Heart right ventricle (tissue), 16 donors: ENCODE data around the gene JUNB. TPM values are rescaled to one million over a fixed set of nuclear protein-coding genes. Genes with fewer than 3 reads are reported as not detected.
A peak's percentile ranks its signal among the peaks of the same experiment; 100 is the strongest.

Experiments used
- ATAC-seq, 8 donors: fragments of 200-7000 bp; cut with Tn5 transposase; one replicate each; pipeline ENCODE4 v1.9.1; 2020; ENCODE audit warnings: mild to moderate bottlenecking in 8 of 8, moderate library complexity in 8 of 8, moderate number of reproducible peaks in 1 of 8
- DNase-seq, 2 donors: peaks; one replicate each; pipeline ENCODE4 v3.0.0-alpha.2; 2020
- H3K27ac ChIP-seq, 10 donors: fragments of 200-600 bp; sonication (generic) in 2 of 10; one replicate each; pipeline versions ENCODE4 v1.5.0 to v1.8.0; 2020 to 2022; ENCODE audit warnings: mild to moderate bottlenecking in 3 of 10
- H3K27me3 ChIP-seq, 7 donors: fragments of 200-600 bp; one replicate each; pipeline ENCODE4 v1.8.0; 2021 to 2022; ENCODE audit warnings: mild to moderate bottlenecking in 2 of 7
- H3K36me3 ChIP-seq, 9 donors: fragments of 200-600 bp; sonication (generic) in 1 of 9; one replicate each; pipeline versions ENCODE4 v1.5.0 to v1.8.0; 2020 to 2022; ENCODE audit warnings: mild to moderate bottlenecking in 2 of 9
- H3K4me1 ChIP-seq, 9 donors: fragments of 200-600 bp; sonication (generic) in 1 of 9; one replicate each; pipeline versions ENCODE4 v1.5.0 to v1.8.0; 2020 to 2022; ENCODE audit warnings: mild to moderate bottlenecking in 4 of 9
- H3K4me3 ChIP-seq, 10 donors: fragments of 200-600 bp; sonication (generic) in 2 of 10; one replicate each; pipeline versions ENCODE4 v1.5.0 to v1.8.0; 2020 to 2022; ENCODE audit warnings: mild to moderate bottlenecking in 7 of 10, moderate library complexity in 2 of 10
- H3K9me3 ChIP-seq, 11 donors: fragments of 200-600 bp in 10 of 11; sonication (generic) in 2 of 11; one replicate each; pipeline versions ENCODE4 v1.5.0 to v1.8.0; 2013 to 2022; ENCODE audit warnings: mild to moderate bottlenecking in 2 of 11, control low read depth in 1 of 11, moderate library complexity in 1 of 11
- WGBS, 2 donors: extraction: QIAGEN DNeasy Blood & Tissue Kit; methylation state at CpG; one replicate each; pipeline ENCODE4 v1.1.7; 2013; ENCODE audit warnings: inconsistent platforms in 1 of 2; 5-methylcytosine and 5-hydroxymethylcytosine counted together
- intact Hi-C, 10 donors: fragments of 100-400 bp; cut with DNase I; formaldehyde crosslinking; loops; one replicate each; pipeline versions ENCODE4 v1.11.1 to v1.14.2; 2022
- polyA plus RNA-seq, 2 donors: library from polyadenylated mRNA; stranded (reverse); fragments of 200-250 nt; gene quantifications; one replicate each; pipeline ENCODE4 v1.2.3, GENCODE V29; 2013
- total RNA-seq, 10 donors: library from RNA; stranded (reverse); fragmentation: NEBNext Ultra II Directional in 3 of 10; extraction: Animal tissue kit (Norgen Biotek cat#: 25700) in 3 of 10; gene quantifications; one replicate each; pipeline versions ENCODE4 v1.2.1 to v1.2.4, GENCODE V29; 2021 to 2023
- TF ChIP-seq, protein P1 (sequence below), 9 donors: fragments of 200-600 bp; sonication (generic) in 2 of 9; IDR thresholded peaks; one replicate each; pipeline versions ENCODE4 v1.5.0 to v1.8.0; 2021 to 2022; ENCODE audit warnings: antibody characterized with exemption in 9 of 9, mild to moderate bottlenecking in 5 of 9, moderate library complexity in 1 of 9
- donor health status: Arrhythmogenic right ventricular cardiomyopathy.
- donor health status: ischemic (EF 13 %, LVEDD 7.1; RV severe dilation, severe dysfunction).
- donor health status: healthy with polysubstance abuse.
- donor health status: DM: no; HTN: yes; CAD: no.
- donor health status: DM: no; HTN: no; CAD: no.
- donor health status: ischemic (EF 25% LVEDD 6.9; RV normal size, moderate dysfunction).
- donor health status: ischemic (EF 25% LVEDD 5.7; RV mildly dilated, moderate dysfunction).
- donor health status: healthy.
- donor health status: DM: yes; HTN: yes; CAD: no.
- donor health status: Ischemic cardiomyopathy.
- donor health status: ischemic (EF 35%, LVEDD 5.7; RV mildly dilated, moderate dysfunction).
- donor health status: nonischemic (EF 11% LVEDD 7.7; RV severe dilation, severe dysfunction).
- donor health status: DM: yes; HTN: yes; CAD: no.
- donor health status: PGD.
- donor health status: ischemic (EF 29% LVEDD 5.4; RV normal size, mild dysfunction).
- donor health status: nonischemic (EF 23%, LVEDD 6.1; RV moderate dilation, normal function).

Gene JUNB
- total and polyA plus RNA-seq, 12 donors, result 22.4 to 247 (median 65.7) TPM

DNA sequence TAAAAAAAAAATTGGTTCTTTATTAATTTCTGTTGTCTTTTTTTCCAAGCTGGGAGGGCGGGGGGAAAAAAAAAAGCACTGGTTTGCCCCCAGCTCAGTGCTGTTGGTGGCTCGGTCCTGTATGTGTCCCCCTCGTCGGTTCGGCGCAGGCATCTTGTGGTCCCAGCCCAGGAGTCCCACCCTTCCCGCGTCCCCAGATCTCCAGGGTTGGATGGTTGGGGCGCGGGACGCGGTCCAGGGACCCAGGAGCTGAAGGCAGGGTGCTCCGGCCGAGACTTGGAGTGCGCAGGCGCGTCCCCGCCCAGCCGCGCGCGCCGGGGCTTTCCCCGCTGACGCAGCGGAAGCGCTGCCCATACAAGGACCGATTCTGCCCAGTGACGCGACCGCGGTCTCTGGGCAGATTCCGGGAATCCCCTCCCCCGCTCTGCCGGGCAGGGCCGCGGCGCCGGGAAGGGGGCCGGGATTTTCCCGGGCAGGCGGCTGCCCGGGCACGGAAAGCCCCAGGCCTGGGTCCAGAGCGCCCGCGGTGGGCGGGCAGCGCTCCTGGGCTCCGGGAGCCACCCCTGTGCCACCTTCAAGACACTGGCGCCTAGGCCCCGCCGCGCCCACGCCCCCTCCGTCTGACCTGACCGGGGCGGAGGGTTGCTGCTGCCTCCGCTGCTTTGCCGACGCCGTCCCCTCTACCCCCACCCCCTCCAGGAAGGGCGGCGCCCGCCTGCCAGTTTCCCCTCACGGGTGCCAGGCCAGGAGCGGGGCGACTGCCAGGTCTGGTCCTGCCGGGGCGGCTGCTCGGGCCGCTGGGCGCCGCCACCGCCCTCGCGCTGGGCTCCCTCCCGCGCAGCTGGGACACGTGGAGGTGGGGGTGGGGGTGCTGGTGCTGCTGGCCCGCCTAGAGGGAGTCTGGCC, 2.3 kb downstream of the JUNB start:
- 1% methylated on average over 68 to 81 of the region's 81 CpGs for WGBS, 2 donors
- no peaks in the 10 kb centered on the region for H3K27me3 ChIP-seq
- H3K4me1 ChIP-seq, result peaks cover 12 to 50% (median 38%) of the 10 kb centered on the region in 9 donors
- peak; percentile 92 to 95 for DNase-seq
- peak; percentile 26 to 64 (median 54) for ATAC-seq
- H3K4me3 ChIP-seq, result peak overlapping the region; percentile 64 to 100 (median 85)
- TF ChIP-seq, protein P1, sequence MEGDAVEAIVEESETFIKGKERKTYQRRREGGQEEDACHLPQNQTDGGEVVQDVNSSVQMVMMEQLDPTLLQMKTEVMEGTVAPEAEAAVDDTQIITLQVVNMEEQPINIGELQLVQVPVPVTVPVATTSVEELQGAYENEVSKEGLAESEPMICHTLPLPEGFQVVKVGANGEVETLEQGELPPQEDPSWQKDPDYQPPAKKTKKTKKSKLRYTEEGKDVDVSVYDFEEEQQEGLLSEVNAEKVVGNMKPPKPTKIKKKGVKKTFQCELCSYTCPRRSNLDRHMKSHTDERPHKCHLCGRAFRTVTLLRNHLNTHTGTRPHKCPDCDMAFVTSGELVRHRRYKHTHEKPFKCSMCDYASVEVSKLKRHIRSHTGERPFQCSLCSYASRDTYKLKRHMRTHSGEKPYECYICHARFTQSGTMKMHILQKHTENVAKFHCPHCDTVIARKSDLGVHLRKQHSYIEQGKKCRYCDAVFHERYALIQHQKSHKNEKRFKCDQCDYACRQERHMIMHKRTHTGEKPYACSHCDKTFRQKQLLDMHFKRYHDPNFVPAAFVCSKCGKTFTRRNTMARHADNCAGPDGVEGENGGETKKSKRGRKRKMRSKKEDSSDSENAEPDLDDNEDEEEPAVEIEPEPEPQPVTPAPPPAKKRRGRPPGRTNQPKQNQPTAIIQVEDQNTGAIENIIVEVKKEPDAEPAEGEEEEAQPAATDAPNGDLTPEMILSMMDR (IDR thresholded peaks at IDR 0.05), result peak in 2 of 9 donors; percentile 13
- intact Hi-C loops, result loop anchor here in 6 of 10 donors (1.0 to 10.0 kb wide), 6 partner anchors 15 to 361 kb away; partner anchors contain the start of genes IER2 (in 2 of the 6), STX10 (in 2 of the 6), GET3 (in 1 of the 6) and TNPO2 (in 1 of the 6)
- H3K9me3 ChIP-seq, result no peaks in the 10 kb centered on the region
- peak overlapping the region; percentile 94 to 100 (median 99) for H3K27ac ChIP-seq
- peaks cover 0 to 29% (median 0%) of the 10 kb centered on the region in 9 donors for H3K36me3 ChIP-seq

DNA sequence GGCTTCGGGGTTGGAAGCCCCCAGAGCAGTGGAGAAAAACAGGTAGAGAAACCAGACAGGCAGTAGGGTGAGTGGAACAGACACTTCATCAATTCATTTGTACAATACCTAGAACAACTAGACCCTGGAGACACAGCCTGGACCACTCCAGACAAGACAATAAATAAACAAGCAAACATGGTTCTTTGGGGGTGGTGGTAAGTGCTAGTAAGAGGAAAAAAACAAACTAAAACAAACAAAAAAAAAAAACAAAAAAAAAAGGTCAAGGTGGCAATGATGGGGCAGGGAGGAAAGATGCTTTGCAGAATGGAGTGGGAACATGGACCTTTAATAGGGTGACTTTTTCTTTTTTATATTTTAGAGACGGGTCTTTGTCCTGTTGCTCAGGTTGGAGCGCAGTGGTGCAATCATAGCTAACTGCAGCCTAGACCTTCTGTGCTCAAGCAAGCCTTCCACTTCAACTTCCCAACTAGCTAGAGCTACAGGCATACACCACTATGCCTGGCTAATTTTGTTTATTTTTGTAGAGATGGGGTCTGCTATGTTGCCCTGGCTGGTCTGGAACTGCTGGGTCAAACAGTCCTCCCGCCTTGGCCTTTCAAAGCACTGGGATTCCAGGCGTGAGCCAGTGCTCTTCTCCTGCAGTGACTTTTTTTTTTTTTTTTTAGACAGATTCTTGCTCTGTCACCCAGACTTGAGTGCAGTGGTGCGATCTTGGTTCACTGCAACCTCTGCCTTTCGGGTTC, 3.1 kb downstream of the JUNB start:
- TF ChIP-seq, protein P1 (IDR thresholded peaks at IDR 0.05), result no peak
- H3K4me3 ChIP-seq, result peak overlapping the region in 9 of 10 donors; percentile 70 to 100 (median 88)
- ATAC-seq (no peak), DNase-seq (no peak)
- 78 to 80% methylated on average over 7 of the region's 7 CpGs for WGBS, 2 donors
- H3K27ac ChIP-seq, result peak overlapping the region; percentile 94 to 100 (median 99)
- H3K9me3 ChIP-seq, result no peaks in the 10 kb centered on the region
- peaks cover 7 to 41% (median 30%) of the 10 kb centered on the region in 9 donors for H3K4me1 ChIP-seq
- no peaks in the 10 kb centered on the region for H3K27me3 ChIP-seq
- intact Hi-C loops, result loop anchor here in 5 of 10 donors (2.0 to 10.0 kb wide), 5 partner anchors 16 to 360 kb away; partner anchors contain the start of genes IER2 (in 2 of the 5), STX10 (in 2 of the 5) and TNPO2 (in 1 of the 5)
- peaks cover 0 to 37% (median 7%) of the 10 kb centered on the region in 9 donors for H3K36me3 ChIP-seq

DNA sequence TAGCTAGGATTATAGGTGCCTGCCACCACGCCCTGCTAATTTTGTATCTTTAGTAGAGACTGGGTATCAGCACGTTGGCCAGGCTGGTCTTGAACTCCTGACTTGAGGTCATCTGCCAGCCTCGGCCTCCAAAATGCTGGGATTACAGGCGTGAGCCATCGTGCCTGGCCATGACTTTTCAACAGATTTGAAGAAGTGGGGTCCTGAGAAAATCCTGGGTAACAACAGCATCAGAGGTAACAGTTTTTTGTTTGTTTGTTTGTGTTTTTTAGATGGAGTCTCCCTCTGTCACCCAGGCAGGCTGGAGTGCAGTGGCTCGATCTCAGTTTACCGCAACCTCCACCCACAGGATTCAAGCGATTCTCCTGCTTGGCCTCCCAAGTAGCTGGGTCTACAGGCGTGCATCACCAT, 3.7 kb downstream of the JUNB start:
- Histone ChIP-seq H3K9me3 (no peaks in the 10 kb centered on the region), H3K4me1 (peaks cover 7 to 41% (median 31%) of the 10 kb centered on the region in 9 donors), H3K27me3 (no peaks in the 10 kb centered on the region), H3K36me3 (peaks cover 0 to 43% (median 13%) of the 10 kb centered on the region in 9 donors), H3K4me3 (peak overlapping the region in 1 of 10 donors; percentile 100), H3K27ac (peak overlapping the region in 8 of 10 donors; percentile 32 to 100 (median 99))
- no peak for DNase-seq
- intact Hi-C loops, result loop anchor here in 8 of 10 donors (2.0 to 10.0 kb wide), 7 partner anchors 16 to 360 kb away; partner anchors contain the start of genes IER2 (in 2 of the 8), STX10 (in 2 of the 8) and TNPO2 (in 1 of the 8)
- TF ChIP-seq, protein P1 (IDR thresholded peaks at IDR 0.05), result no peak
- no peak for ATAC-seq
- 91 to 92% methylated on average over 9 of the region's 9 CpGs for WGBS, 2 donors
